ENCODE measurements around the gene ARID5B. TPM values are rescaled to one million over a fixed set of nuclear protein-coding genes. Genes with fewer than 3 reads are reported as not detected.
A peak's percentile ranks its signal among the peaks of the same experiment; 100 is the strongest.

ARID5B gene
- total RNA-seq, 2 experiments from 2014 or later: 49.2 to 51.3 TPM

DNA sequence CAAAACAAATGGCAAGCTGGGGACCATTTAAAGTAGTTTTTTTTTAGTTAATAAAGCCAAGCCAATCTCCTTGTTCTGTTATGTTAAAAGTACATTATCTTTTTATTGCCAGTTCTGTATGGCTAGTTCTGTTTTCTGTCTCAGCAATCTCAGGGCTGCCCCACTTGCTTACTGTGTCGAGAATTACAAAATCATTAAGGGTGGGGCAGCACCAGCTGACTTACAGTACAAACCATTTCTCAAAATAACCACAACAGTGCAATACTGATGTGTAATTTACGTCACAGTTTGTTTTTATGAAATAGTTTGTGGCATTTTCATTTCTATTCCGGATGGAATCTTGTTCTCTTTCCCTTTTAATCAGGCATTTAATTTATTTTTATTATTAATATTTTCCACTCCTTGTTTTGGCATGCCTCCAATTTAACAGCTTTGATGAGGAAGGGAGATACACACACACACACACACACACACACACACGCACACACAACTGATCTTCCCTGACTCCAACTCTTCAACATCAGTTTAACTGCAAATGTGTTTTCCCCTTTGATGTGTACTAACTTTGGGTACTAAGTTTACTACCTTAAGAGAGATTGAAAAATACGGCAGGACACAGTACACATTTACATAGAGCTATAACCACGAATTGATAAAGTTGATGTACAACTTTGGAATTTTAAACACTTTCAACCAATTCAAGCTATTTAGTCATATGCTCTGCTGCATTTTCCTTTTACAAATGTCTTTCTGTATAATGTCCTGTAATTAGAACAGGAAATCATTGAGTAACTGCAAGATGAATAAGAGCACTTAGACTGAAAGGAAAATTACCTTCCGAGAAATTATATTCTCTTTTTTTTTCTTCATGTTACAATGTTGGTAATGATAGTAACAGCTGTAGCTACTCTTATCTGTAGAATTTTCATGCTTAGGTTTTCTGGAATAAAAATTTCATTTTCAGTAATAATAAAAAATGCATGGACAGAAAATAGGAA is 91.5 kb downstream of the ARID5B start:
- Mint-ChIP-seq H3K27ac (peak overlapping the region; percentile 85), H3K4me3 (peak overlapping the region; percentile 31), H3K9me3 (no peaks in the 10 kb centered on the region), H3K36me3 (ENCODE audit: low read depth) (peaks cover 28% of the 10 kb centered on the region), H3K27me3 (no peaks in the 10 kb centered on the region), H3K4me1 (ENCODE audit: low read depth) (peaks cover 73% of the 10 kb centered on the region)
- ATAC-seq (ENCODE audit: poor library complexity) (peak; percentile 83), DNase-seq (peak in 12 of 14 experiments; percentile 29 to 89 (median 53))
- Histone ChIP-seq H3K4me3 (ENCODE audit: low read length) (peak overlapping the region; percentile 15), H3K9me3 (ENCODE audit: control insufficient read depth in 1 of 2, insufficient read depth in 1 of 2, low read length in 2 of 2) (no peaks in the 10 kb centered on the region), H3K36me3 (ENCODE audit: insufficient read depth, low read length) (peaks cover 7% of the 10 kb centered on the region), H3K4me1 (ENCODE audit: insufficient read depth, low read length) (peaks cover 14% of the 10 kb centered on the region), H3K27me3 (ENCODE audit: control insufficient read depth in 1 of 2, insufficient read depth in 2 of 2, low read length in 2 of 2) (no peaks in the 10 kb centered on the region), H3K27ac (ENCODE audit: low read depth in 1 of 2, low read length in 2 of 2) (peak overlapping the region; percentile 62 to 64)
- ChIA-PET POLR2A (interaction anchor here (0.6 to 3.1 kb wide), 14 partner anchors 12 to 220 kb away, joined by 3 to 51 read pairs (median 6); partner anchors contain the start of gene ARID5B), CTCF (interaction anchor here (0.9 to 2.9 kb wide), 9 partner anchors 22 to 252 kb away, joined by 3 to 14 read pairs (median 5); partner anchors contain the start of gene ARID5B)
- intact Hi-C loops (cut with DNase I, micrococcal nuclease): loop anchor here in 1 of 2 experiments (1.0 to 2.0 kb wide), 6 partner anchors 24 to 190 kb away; no protein-coding TSS in a partner anchor
- TF ChIP-seq, protein P1, sequence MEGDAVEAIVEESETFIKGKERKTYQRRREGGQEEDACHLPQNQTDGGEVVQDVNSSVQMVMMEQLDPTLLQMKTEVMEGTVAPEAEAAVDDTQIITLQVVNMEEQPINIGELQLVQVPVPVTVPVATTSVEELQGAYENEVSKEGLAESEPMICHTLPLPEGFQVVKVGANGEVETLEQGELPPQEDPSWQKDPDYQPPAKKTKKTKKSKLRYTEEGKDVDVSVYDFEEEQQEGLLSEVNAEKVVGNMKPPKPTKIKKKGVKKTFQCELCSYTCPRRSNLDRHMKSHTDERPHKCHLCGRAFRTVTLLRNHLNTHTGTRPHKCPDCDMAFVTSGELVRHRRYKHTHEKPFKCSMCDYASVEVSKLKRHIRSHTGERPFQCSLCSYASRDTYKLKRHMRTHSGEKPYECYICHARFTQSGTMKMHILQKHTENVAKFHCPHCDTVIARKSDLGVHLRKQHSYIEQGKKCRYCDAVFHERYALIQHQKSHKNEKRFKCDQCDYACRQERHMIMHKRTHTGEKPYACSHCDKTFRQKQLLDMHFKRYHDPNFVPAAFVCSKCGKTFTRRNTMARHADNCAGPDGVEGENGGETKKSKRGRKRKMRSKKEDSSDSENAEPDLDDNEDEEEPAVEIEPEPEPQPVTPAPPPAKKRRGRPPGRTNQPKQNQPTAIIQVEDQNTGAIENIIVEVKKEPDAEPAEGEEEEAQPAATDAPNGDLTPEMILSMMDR (IDR thresholded peaks at IDR 0.05): no peak

DNA sequence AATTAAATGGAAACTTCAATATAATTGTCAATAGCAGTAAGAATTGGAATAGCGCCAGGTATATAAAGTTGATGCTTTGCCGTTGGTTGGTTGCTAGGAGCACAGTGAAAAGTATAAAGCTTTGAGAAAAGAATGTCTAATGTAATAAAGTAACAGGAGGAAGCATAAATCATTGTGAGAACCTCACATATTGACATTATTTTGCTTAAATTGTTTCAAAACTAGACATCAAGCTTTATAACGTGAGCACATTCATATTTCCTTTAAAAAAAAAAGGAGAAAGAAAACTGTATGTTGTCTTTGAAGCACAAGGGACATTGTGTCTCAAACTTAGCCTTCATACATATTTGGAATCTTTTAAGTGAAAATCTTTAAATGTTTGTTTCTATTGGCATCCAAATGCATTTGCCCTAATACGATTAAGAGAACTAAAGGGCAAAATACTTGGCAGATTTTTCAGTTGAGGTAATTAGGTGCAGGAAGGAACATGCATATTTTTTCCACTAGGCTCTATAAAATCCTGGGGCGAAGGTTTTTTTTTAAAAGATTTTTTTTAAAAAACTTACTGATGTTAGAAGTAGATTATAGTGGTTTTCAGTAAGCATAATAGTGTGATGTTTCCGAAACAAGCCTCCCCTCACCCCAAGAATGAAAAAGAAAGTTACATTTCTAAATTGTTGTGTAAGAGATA is 92.4 kb downstream of the ARID5B start:
- ChIA-PET POLR2A (interaction anchor here (0.6 to 3.1 kb wide), 12 partner anchors 11 to 219 kb away, joined by 3 to 51 read pairs (median 6); partner anchors contain the start of gene ARID5B), CTCF (interaction anchor here (0.9 to 2.9 kb wide), 7 partner anchors 21 to 251 kb away, joined by 3 to 14 read pairs (median 5); partner anchors contain the start of gene ARID5B)
- Histone ChIP-seq H3K36me3 (ENCODE audit: insufficient read depth, low read length) (peaks cover 7% of the 10 kb centered on the region), H3K4me3 (ENCODE audit: low read length) (no peak overlapping the region), H3K4me1 (ENCODE audit: insufficient read depth, low read length) (peaks cover 15% of the 10 kb centered on the region), H3K27ac (ENCODE audit: low read depth in 1 of 2, low read length in 2 of 2) (peak overlapping the region; percentile 62 to 64), H3K27me3 (ENCODE audit: control insufficient read depth in 1 of 2, insufficient read depth in 2 of 2, low read length in 2 of 2) (no peaks in the 10 kb centered on the region), H3K9me3 (ENCODE audit: control insufficient read depth in 1 of 2, insufficient read depth in 1 of 2, low read length in 2 of 2) (no peaks in the 10 kb centered on the region)
- Mint-ChIP-seq H3K27ac (peak overlapping the region; percentile 85), H3K36me3 (ENCODE audit: low read depth) (peaks cover 34% of the 10 kb centered on the region), H3K4me3 (peak overlapping the region; percentile 31), H3K27me3 (no peaks in the 10 kb centered on the region), H3K9me3 (no peaks in the 10 kb centered on the region), H3K4me1 (ENCODE audit: low read depth) (peaks cover 76% of the 10 kb centered on the region)
- TF ChIP-seq, protein P1 (IDR thresholded peaks at IDR 0.05): no peak
- intact Hi-C loops (cut with DNase I, micrococcal nuclease): loop anchor here in 1 of 2 experiments (1.0 to 2.0 kb wide), 6 partner anchors 23 to 189 kb away; no protein-coding TSS in a partner anchor
- ATAC-seq (ENCODE audit: poor library complexity) (peak; percentile 21), DNase-seq (peak in 3 of 14 experiments; percentile 47 to 67 (median 50))
